NCI-H748 treated with DMSO at 0.1 percent for 48 hours (cell line): ENCODE measurements around the gene AGAP3.

Experiments used
- DNase-seq: peaks from one replicate; lab custom pipeline; 2025; lab: John Stamatoyannopoulos, UW

Gene AGAP3

DNA sequence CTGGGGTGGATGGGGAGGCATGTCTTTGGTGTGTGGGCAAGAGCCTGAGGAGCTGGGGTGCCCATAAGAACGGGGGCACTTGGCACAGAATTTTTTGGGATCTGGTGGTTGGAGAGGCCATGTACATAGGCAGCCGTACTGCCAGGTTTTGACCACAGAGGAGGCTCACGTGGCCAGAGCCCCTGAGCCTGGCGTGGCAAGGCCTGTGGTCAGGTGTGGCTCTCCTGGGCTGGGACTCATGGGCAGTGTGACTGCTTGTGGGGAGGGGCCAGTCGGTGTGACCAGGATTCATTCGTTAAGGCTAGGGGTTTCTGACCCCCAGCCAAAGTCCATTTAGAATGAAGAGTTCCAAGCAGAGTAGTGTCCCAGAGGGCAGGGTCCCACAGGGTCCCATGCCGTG, 38.2 kb downstream of the AGAP3 start:
- DNase-seq, result no peak

DNA sequence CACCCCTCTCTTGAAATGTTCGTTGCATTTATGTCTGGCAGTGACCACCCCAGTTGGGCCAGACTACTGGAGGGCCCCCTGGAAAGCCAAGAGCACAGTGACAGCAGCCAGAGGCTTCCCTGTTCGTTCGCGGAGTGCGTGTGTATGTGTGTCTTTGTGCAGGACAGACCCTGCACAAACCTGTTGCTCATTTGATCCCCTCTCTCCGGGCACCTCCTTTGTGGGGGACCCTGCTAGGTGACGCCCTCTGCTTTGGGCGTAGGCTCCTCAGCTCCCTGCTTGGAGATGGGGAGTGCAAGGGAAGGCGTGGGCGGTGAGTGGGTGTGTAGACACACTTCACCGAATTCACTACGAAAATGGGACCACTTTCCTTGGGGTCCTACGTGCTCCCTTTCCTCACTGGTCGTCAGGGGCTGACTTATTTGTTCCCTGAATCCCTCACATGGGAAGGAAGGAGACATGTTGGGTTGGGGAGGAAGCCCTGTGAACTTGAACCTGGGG, 38.7 kb downstream of the AGAP3 start:
- DNase-seq, result no peak

DNA sequence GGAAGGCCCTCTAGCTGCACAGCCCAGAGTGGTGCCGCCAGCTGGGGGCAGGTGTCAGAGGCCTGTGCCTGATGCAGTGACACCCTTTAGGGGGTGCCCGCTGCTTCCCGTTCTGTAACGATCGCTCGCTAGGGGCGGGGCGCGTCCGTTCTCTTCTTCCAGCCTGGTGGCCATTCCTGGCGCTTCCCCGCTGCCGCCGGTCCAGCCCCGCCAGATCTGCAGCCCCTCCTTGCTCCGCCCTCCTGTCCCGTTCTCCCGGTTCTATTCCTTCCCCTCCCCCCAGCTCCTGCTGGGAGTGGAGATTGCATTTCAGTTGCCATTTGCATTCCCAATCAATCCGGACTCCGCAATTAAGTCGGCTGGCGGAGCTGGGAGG, 39.2 kb downstream of the AGAP3 start:
- DNase-seq, result no peak

DNA sequence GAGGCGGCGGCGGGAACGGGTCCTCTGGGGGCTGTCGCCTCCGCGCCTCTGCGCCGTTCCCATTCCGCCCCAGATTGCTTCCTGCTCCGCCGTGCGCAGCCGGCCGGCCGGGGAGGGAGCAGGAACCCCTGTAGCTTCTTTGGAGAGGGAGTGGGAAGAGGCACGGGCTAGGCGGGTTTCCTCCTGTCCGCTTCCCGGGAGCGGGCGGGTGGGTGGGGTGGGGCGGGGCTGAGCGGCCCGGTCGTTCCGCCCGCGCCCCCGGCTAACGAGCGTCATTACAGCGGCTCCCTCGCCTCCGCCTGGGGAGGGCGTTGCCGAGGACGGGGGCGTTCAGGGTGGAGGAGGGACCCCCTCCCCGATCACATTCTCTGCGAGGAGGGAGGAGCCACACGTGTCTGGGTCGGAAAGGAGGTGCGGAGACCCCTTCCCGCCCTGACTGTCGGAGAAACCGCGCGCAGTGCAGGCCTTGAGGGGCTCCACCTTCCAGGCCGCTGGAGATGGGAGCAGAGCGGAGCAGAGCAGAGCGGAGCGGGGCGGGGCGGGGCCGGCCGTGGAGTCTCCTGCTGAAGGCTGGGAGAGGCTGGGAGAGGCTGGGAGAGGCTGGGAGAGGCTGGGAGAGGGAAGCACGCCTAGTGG, 39.7 kb downstream of the AGAP3 start:
- DNase-seq, result no peak

DNA sequence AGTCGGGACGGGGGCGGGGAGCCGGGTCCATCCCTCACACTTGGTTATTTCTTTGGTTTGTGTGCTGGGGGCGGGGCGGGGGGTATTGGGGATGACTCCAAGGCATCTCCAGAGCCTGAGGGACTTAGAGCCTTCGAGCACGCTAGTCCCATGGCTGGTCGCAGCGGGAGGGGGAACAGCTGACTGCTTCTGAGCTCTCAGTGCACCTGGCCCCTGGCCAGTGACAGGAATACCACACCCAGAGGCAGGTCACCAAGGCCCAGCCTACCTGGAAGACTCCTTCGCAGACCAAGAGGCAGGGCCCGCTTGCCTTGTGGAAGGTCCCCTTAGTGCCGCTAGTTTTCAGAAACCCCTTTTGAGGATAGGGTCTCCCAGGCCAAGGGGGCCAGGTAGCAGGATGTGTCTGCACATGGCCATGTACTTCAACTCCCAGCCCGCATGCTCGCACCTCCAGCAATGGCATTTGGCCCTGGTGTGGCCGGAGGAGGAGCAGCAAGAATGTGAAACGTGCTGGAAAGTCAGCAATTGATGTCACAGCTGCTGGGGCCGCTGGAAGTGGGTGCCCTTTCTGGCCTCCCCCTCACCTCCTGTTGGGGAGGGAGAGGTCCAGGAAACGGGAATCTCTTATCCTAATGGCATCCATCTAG, 40.3 kb downstream of the AGAP3 start:
- no peak for DNase-seq

DNA sequence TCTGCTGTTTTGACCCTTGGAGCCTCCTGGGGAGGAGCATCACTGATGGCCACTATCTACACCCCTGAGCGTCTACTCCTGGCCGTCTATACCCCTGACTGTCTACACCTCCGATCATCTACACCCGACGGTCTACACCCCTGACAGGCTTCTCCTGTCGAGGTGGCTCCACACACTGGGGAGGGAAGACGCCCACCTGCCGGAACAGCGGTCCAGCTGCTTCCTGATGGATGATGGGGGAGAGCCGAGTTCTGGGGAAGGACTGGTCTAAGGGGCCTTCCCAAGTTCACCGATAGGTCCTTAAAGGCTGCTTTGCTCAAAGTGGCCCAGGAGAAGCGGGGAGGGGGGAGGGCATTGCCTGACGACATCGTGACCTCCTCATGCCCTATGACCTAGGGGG, 41.9 kb downstream of the AGAP3 start:
- DNase-seq, result no peak

DNA sequence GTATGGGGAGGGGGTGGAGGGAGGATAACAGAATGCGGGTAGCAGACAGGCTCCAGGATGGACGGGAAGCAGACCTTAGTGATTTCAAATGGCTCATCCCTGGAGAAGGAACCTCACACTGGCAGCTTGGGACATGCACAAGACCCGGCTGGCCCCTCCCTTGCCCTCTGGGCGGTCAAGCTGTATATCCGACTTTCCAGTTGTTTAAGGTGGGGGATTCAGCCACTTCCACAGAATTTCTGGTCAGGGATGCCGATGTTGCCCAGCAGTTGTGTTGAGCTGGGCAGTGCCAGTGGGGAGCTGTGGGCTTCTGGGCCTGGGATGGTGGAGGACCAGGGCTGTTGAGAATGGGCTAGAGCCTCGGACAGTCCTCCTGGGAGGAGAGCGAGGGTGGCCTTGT, 42.4 kb downstream of the AGAP3 start:
- DNase-seq, result no peak

DNA sequence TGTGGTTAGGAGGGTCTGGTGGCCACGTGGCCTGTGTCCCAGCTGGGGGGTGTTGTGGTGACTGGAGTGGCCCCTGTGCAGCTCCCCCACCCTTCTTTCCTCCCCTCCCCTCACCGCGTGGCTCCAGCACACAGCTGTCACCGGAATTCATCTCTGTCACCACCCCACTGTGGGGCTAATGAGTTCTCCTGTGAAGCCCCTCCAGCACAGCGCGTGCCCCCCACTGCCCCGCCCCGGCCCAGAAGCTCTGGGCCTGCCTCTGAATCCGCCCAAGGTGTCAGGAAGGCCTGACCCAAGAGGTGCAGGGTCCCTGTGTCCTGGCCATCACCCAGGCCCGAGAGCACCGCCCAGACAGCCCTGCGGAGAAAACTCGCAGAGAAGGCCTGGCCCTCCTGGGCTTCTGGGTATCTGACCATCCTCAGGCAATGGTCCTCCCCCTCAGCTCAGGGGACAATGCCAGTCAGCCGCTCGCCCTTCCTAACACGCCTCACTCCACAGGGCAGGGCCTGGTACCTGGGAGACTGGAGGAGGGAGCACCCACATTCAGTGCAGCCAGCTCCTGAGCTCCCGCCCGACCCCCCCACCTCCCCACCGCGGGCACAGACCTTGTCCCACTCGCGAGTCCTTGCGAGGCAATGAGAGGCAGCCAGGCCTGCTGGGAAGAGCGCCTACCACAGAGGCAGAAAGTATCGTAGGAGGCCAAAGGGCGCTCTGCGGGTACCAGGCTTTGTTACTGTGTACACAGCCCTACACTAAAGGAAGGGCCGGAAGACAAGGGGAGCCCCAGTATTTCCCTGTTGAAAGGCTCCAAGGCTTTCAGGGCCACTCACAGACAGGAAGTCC, 43.1 kb downstream of the AGAP3 start:
- DNase-seq, result no peak

DNA sequence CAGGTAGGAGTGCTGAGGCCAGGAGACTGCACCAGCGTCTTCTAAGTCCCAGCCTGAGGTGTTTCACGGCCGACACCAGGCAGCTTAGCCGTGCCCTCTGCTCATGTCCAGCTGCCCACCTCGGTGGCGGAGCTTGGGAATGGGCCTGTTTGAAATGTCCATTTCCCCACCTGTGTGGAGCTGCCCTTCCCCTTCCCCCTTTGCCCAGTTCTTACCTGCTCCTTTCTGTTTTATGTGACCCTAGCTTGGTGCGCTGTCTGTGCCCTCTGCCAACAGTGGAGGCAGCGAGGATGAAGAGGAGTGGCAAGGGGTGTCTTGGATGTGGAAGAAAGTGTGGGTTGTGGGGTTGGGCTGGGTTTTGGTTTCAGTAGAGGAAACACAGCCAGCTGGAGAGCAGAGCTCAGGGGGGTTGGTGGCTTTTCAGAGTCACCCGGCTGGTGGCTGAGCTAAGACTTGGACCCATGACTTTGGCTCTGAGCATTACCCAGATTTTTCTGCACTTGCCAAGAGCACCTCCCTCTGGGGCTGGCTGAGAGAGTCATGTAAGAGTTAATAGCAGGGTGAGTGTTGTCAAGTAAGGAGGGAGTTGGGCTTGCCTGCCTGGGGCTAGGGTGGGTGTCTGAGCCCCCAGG, 43.8 kb downstream of the AGAP3 start:
- DNase-seq, result no peak

DNA sequence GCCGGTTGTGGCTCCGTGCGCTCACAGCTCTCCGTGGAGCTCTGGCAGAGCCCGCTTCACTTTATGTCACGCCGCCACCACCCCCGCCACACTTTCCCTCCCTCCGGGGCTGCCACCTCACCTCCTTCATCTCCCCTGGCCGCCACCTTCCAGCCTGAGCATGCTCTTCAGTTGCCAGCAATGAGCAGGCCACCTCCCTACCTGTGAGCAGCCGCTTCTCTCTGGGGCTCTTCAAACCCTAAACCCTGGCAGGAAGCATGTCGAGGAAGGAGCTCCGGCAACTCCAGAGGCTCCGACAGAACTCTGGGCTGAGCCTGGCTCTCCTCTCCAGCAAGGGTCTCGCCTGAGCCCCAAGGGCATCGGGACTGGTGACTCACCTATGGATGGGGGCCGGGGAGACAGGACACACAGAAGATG, 44.5 kb downstream of the AGAP3 start:
- no peak for DNase-seq

DNA sequence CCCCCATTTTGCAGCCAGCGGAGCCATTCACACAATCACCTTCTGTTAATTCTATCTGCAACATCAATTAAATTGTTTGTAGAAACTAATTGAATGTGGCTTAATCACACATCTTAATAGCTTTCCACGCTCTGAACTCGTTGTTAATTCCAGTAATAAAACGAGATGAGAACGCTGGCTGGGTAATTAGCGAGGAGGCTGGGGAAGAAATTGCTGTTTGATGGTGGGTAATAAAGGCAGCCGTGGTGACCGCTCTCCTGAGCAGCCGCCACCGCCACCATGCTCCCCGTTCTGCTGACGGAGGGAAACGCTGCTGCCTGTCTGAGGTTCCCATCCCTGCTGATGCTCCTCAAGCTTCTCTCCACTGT, 44.9 kb downstream of the AGAP3 start:
- no peak for DNase-seq

DNA sequence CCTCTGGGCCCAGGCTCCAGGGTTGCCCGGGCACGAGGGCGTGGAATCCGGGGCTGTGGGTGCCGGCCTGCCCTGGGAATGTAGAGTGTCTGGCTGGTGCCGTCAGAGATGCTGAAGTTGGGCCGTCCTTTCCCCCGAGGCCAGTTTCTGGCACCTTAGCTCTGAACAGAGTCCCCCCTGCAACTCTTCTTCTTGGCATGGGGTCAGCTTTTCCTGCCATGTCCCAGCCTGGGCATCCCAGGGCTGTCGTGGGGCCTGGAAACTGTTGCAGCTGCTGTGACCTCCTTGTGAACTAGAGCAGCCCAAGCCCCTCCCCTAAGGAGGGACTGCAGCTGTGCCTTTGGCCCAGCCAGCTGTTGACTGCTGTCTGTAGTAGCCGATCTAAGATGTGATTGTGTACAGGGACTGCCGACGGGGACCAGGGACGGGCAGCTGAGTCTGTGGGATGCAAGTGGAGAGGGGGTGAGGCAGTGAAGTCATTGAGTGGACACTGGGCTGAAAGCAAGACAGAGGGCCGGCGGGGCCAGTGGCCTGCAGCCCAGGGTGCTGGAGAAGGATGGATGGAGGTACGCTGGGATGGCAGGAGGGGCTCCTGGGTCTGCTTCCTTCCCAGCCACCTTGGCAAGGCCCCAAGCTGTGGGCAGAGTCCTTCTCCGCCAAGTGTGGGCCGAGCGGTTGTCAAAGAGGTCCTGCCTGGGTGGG, 45.5 kb downstream of the AGAP3 start:
- DNase-seq, result no peak

DNA sequence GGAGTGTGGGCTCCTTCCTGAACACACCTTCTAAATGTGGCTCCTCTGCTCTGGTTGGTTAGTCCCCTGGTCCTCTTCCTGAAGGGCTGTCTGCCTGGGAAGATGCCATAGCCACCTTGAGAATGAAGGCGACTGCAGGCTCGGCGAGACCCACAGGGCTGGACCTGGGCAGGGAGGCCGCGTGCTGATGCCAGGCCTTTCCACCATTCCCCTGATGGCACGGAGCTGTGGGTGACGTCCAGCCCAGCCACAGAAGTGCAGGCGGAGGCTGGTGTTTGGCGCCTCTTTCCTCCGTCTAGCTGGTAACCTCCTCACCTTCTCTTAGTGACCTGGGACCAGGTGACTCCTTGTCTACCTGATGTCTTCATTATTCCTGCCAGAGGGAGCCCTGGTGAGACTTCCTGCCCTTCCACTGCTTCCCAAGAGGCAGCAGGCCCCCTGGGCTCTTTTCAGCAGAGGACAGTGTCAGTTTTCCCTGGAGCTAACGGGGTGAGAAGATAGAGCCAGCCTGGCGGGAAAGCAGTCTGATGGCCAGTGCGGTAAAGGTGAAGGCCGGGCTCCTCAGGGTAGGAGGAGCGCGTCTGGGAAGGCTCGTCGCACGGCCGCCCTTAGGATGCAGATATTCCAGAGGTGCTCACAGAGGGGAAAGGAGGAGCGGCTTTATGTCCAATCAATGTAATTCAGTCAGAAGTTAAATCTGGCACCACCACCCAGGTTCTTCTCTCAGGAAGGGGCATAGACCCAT, 46.4 kb downstream of the AGAP3 start:
- DNase-seq, result no peak

DNA sequence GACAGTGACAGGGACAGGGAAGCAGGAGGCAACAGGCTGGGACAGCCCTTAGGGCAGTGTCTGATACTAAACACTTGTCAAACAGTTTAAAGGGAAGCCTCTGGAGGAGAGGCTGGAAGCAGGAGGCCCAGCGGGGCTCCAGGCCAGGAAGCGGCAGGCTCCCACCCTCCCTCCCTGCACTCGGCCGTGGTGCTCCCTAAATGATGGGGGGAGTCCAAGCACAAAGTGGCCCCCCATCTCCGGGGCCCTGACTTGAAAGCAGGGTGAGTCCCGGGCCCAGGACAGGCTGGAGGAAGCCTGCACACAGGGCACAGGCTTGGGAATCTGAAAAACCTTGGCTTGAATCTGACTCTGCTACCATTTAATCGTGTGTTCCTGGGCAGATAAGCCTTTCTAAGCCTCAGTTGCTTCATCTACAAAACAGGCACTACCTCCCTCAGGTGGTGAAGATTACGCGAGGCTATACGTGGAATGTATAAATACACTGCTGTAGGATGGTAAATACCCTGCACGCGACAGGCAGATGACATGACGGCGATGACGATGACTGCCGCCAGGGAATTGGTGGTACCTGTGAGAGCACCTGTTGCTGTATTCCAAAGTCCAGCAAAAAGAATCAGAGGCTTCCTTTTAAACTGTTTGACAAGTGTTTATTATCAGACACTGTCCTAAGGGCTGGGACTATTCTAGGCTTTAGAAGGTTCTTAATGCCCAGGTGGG, 47.2 kb downstream of the AGAP3 start:
- no peak for DNase-seq

DNA sequence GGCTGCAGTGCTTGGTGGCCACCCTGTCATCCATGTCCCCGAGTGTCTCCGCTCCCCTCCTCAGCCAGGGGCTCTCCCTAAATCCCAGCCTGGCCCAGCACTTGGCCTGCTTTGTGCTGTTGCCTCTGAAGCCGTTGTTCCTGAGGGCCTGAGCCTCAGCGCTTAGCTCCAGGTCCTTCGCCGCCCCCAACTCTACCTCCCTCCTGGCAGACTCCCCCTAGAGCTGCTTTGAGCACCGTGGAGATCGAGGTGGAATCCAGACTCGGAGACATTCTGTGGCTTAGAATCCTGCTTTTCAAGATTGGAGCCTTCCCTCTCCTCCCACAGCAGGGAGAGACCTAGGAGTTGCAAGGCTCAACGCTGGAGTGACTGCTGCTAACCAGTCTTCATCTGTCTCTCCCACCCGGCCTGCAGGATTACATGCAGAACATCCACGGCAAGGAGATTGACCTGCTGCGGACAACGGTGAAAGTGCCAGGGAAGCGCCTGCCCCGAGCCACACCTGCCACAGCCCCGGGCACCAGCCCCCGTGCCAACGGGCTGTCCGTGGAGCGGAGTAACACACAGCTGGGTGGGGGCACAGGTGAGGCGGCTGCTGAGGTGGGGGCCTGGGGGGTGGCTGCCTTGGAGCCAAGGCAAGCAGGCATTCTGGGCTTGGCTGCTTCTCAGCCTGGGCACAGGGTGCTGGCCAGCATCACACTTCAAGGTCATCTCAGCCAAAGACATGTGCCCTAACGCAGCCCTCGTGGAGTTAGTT, 47.9 kb downstream of the AGAP3 start:
- DNase-seq, result no peak

DNA sequence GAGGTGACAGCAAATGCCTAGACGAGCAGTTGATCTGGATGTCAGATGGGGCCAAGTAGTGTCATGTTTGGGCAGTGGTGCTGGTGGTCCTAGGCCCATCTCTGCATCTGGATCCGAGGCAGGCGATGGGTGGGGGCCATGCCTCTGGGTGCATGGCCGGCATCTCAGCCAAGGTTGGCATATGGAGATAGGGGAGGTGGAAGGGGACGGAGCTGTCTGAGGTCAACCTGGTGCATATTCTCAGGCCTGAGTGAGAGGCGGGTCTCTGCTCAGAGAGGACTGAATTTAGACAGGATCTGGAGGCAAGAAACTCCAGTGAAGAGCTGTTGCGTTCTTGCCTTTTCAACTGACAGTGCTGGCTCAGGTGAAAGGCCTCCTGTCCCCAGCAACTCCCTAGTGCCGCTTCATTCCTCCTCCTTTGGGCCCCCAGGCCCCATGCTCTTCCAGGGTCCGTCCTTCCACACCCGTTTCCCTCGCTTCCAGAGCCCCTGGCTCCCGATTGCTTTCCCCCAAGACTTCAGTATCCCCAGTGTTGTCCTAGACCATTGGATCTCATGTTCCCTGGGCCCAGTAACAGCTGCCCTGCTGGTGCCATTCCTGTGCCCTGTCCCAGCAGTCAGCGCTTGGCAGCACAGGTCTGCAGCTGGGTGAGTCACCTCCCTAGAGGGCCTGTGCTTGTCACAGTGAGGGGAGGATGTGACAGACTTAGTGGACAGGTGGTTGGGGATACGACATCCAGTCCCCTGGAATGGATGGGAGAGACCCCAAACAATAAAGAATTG, 48.7 kb downstream of the AGAP3 start:
- no peak for DNase-seq

DNA sequence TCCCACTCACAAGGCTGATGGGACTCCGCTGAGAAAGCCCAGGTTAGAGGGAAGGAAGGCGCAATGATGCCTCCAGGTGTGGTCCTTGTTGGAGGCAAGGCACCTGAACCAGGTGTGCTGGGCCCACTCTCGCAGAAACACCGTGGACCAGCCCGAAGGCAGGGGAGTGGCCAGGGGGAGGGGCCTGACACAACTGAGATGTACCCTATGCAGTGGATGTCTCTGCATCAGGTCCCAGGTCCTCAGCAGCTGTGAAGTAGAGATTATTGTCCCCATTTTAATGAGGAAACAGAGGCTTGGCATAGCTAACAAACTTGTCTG, 49.2 kb downstream of the AGAP3 start:
- DNase-seq, result no peak

DNA sequence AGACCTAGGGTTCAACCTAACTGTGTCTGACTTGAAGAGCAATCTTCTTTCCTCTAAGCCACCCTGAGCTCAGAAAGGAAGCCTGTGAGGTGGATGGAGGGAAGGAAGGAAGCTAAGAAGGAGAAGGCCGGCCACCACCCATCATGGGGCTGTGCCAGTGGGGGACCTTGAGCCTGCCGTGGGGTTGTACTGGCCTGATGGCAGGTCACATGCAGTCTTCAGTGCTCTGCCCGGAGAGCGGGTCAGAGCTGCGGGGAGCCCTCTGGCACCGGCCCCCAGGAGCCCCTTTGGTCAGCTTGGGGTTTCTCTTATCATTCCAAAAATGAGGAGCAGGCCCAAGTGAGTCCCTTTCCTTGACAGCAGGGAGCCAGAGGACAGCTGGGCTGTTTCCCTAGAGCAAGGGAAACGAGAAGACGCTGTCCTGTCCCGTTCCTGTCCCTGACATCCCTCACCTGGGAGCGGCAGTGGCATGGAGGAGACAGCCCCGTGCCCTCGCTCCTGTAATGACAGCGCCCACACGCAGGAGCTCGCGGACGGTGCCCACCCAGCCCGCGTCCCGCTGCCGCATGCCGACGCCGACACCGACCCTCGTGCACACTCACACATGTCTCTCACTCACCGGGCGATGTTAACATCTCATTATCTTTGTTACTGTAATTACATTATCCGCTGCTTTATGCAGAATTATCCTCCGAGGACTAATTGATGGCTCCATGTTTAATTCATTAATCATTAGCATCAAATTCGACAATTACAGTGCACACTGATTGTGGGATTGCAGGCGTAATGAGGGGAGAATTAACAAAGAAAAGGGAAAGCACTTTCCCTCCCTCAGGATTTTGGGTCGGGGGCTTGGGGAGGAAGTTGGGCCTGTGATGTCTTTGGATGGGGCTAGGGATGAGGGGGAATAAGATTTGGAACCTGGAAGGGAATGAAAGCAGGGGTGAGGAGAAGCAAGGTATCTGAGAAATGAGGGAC, 49.9 kb downstream of the AGAP3 start:
- no peak for DNase-seq
